ENCODE results near the gene SLC38A3. TPM values are rescaled to one million over a fixed set of nuclear protein-coding genes. Genes with fewer than 3 reads are reported as not detected.

The SLC38A3 gene
- total and polyA plus RNA-seq, 9 donors = 1.7 to 4.4 (median 2.4) TPM

GRCh38 chr3:50177346-50177745 is 27.7 kb upstream of the SLC38A3 start:
- 80% methylated on average over 2 of the region's 2 CpGs for WGBS (ENCODE audit: insufficient coverage)
- Histone ChIP-seq H3K9me3 (replicated peaks; ENCODE audit: control insufficient read depth, low read depth, low read length) (no peaks in the 10 kb centered on the region), H3K36me3 (ENCODE audit: control insufficient read depth, insufficient read depth, low read length) (peaks cover 16% of the 10 kb centered on the region), H3K27ac (ENCODE audit: low read length) (no peak overlapping the region), H3K27me3 (ENCODE audit: control insufficient read depth, insufficient read depth, low read length) (no peaks in the 10 kb centered on the region), H3K4me1 (ENCODE audit: control insufficient read depth, insufficient read depth, low read length) (peaks cover 20% of the 10 kb centered on the region), H3K4me3 (ENCODE audit: low read length) (no peak overlapping the region)
- peak; percentile 45 for DNase-seq

DNA sequence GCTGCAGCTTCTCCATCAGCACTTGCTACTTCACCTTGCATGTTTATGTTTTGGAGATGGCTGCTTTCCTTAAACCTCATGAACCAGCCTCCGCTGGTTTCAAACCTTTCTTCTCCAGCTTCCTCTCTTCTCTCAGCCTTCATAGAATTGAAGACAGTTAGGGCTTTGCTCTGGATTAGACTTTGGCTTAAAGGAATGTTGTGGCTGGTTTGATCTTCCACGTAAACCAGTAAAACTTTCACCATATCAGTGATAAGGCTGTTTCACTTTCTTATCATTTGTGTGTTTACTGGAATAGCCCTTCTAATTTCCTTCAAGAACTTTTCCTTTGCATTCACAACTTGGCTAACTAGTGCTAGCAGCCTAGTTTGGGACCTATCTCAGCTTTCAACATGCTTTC is 25.4 kb upstream of the SLC38A3 start:
- DNase-seq = no peak
- no peak overlapping the region for H3K4me3 ChIP-seq (ENCODE audit: low read length)
- peaks cover 10% of the 10 kb centered on the region for H3K4me1 ChIP-seq (ENCODE audit: control insufficient read depth, insufficient read depth, low read length)
- peaks cover 9% of the 10 kb centered on the region for H3K36me3 ChIP-seq (ENCODE audit: control insufficient read depth, insufficient read depth, low read length)
- no peak overlapping the region for H3K27ac ChIP-seq (ENCODE audit: low read length)
- no CpG with 5 or more reads among the region's 2 CpGs for WGBS (ENCODE audit: insufficient coverage)
- no peaks in the 10 kb centered on the region for H3K27me3 ChIP-seq (ENCODE audit: control insufficient read depth, insufficient read depth, low read length)
- H3K9me3 ChIP-seq (replicated peaks; ENCODE audit: control insufficient read depth, low read depth, low read length) = no peaks in the 10 kb centered on the region

- no peaks in the 10 kb centered on the region for H3K27me3 ChIP-seq (ENCODE audit: control insufficient read depth, insufficient read depth, low read length)
- no peak overlapping the region for H3K27ac ChIP-seq (ENCODE audit: low read length)
- WGBS (ENCODE audit: insufficient coverage) = 81% methylated on average over 4 of the region's 5 CpGs
- H3K9me3 ChIP-seq (replicated peaks; ENCODE audit: control insufficient read depth, low read depth, low read length) = no peaks in the 10 kb centered on the region
- peaks cover 17% of the 10 kb centered on the region for H3K36me3 ChIP-seq (ENCODE audit: control insufficient read depth, insufficient read depth, low read length)
- H3K4me3 ChIP-seq (ENCODE audit: low read length) = no peak overlapping the region
- no peak for DNase-seq
- peaks cover 6% of the 10 kb centered on the region for H3K4me1 ChIP-seq (ENCODE audit: control insufficient read depth, insufficient read depth, low read length)
These were observed 23.1 kb upstream of the SLC38A3 start for GRCh38 chr3:50181985-50182384.

GRCh38 chr3:50182533-50183099 is 22.5 kb upstream of the SLC38A3 start:
- H3K9me3 ChIP-seq (replicated peaks; ENCODE audit: control insufficient read depth, low read depth, low read length) = no peaks in the 10 kb centered on the region
- H3K4me1 ChIP-seq (ENCODE audit: control insufficient read depth, insufficient read depth, low read length) = no peaks in the 10 kb centered on the region
- WGBS (ENCODE audit: insufficient coverage) = 91% methylated on average over 23 of the region's 26 CpGs
- DNase-seq = no peak
- H3K27me3 ChIP-seq (ENCODE audit: control insufficient read depth, insufficient read depth, low read length) = no peaks in the 10 kb centered on the region
- H3K36me3 ChIP-seq (ENCODE audit: control insufficient read depth, insufficient read depth, low read length) = peaks cover 17% of the 10 kb centered on the region
- H3K27ac ChIP-seq (ENCODE audit: low read length) = no peak overlapping the region
- no peak overlapping the region for H3K4me3 ChIP-seq (ENCODE audit: low read length)

GRCh38 chr3:50183755-50184154 is 21.3 kb upstream of the SLC38A3 start:
- peaks cover 23% of the 10 kb centered on the region for H3K36me3 ChIP-seq (ENCODE audit: control insufficient read depth, insufficient read depth, low read length)
- no peak overlapping the region for H3K4me3 ChIP-seq (ENCODE audit: low read length)
- H3K9me3 ChIP-seq (replicated peaks; ENCODE audit: control insufficient read depth, low read depth, low read length) = no peaks in the 10 kb centered on the region
- DNase-seq = no peak
- H3K27me3 ChIP-seq (ENCODE audit: control insufficient read depth, insufficient read depth, low read length) = no peaks in the 10 kb centered on the region
- WGBS (ENCODE audit: insufficient coverage) = 85% methylated on average over 6 of the region's 6 CpGs
- H3K4me1 ChIP-seq (ENCODE audit: control insufficient read depth, insufficient read depth, low read length) = peaks cover 1% of the 10 kb centered on the region
- no peak overlapping the region for H3K27ac ChIP-seq (ENCODE audit: low read length)

DNA sequence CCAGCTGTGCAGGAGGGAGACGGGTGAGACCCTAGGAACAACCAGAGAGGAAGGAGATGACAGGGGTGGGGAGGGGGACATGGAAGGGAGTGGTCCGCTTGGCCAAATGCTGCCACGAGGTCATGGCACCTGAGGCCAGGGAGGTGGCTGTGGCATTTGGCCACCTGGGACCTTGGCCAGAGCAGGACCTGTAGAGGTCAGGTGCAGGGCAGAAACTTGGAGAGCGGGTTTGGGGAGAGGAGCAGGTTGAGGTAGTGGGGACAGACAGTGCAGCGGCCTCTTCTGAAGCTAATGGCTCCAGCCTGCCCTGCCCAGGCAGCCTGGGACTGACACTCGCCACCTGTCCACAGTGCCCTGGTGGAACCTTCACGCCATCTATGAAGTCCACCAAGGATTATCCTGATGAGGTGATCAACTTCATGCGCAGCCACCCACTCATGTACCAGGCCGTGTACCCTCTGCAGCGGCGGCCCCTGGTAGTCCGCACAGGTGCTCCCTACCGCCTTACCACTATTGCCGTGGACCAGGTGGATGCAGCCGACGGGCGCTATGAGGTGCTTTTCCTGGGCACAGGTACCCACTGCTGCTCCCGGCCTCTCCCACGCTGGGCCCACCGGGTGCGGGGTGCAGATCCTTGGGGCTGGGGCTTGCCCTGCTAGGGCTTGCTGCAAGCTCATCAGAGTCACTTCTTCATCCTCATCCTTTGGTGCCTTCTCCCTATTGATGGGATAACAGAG is 20.7 kb upstream of the SLC38A3 start:
- no peak overlapping the region for H3K4me3 ChIP-seq (ENCODE audit: low read length)
- DNase-seq = no peak
- H3K27ac ChIP-seq (ENCODE audit: low read length) = no peak overlapping the region
- no peaks in the 10 kb centered on the region for H3K27me3 ChIP-seq (ENCODE audit: control insufficient read depth, insufficient read depth, low read length)
- no peaks in the 10 kb centered on the region for H3K9me3 ChIP-seq (replicated peaks; ENCODE audit: control insufficient read depth, low read depth, low read length)
- peaks cover 23% of the 10 kb centered on the region for H3K36me3 ChIP-seq (ENCODE audit: control insufficient read depth, insufficient read depth, low read length)
- H3K4me1 ChIP-seq (ENCODE audit: control insufficient read depth, insufficient read depth, low read length) = peaks cover 6% of the 10 kb centered on the region
- 91% methylated on average over 20 of the region's 21 CpGs for WGBS (ENCODE audit: insufficient coverage)

- no CpG with 5 or more reads among the region's 4 CpGs for WGBS (ENCODE audit: insufficient coverage)
- peaks cover 23% of the 10 kb centered on the region for H3K36me3 ChIP-seq (ENCODE audit: control insufficient read depth, insufficient read depth, low read length)
- H3K9me3 ChIP-seq (replicated peaks; ENCODE audit: control insufficient read depth, low read depth, low read length) = no peaks in the 10 kb centered on the region
- H3K4me3 ChIP-seq (ENCODE audit: low read length) = no peak overlapping the region
- peaks cover 6% of the 10 kb centered on the region for H3K4me1 ChIP-seq (ENCODE audit: control insufficient read depth, insufficient read depth, low read length)
- H3K27ac ChIP-seq (ENCODE audit: low read length) = no peak overlapping the region
- no peak for DNase-seq
- no peaks in the 10 kb centered on the region for H3K27me3 ChIP-seq (ENCODE audit: control insufficient read depth, insufficient read depth, low read length)
These were observed 19.8 kb upstream of the SLC38A3 start for GRCh38 chr3:50185230-50185629.

- no peak overlapping the region for H3K27ac ChIP-seq (ENCODE audit: low read length)
- peaks cover 23% of the 10 kb centered on the region for H3K36me3 ChIP-seq (ENCODE audit: control insufficient read depth, insufficient read depth, low read length)
- H3K27me3 ChIP-seq (ENCODE audit: control insufficient read depth, insufficient read depth, low read length) = no peaks in the 10 kb centered on the region
- no peak overlapping the region for H3K4me3 ChIP-seq (ENCODE audit: low read length)
- H3K4me1 ChIP-seq (ENCODE audit: control insufficient read depth, insufficient read depth, low read length) = peaks cover 6% of the 10 kb centered on the region
- WGBS (ENCODE audit: insufficient coverage) = 90% methylated on average over 4 of the region's 10 CpGs
- DNase-seq = no peak
- H3K9me3 ChIP-seq (replicated peaks; ENCODE audit: control insufficient read depth, low read depth, low read length) = no peaks in the 10 kb centered on the region
These were observed 19.0 kb upstream of the SLC38A3 start for GRCh38 chr3:50186096-50186495.

- WGBS (ENCODE audit: insufficient coverage) = 77% methylated on average over 4 of the region's 19 CpGs
- peaks cover 7% of the 10 kb centered on the region for H3K4me1 ChIP-seq (ENCODE audit: control insufficient read depth, insufficient read depth, low read length)
- H3K27ac ChIP-seq (ENCODE audit: low read length) = no peak overlapping the region
- peaks cover 6% of the 10 kb centered on the region for H3K27me3 ChIP-seq (ENCODE audit: control insufficient read depth, insufficient read depth, low read length)
- DNase-seq = no peak
- H3K36me3 ChIP-seq (ENCODE audit: control insufficient read depth, insufficient read depth, low read length) = peaks cover 20% of the 10 kb centered on the region
- no peaks in the 10 kb centered on the region for H3K9me3 ChIP-seq (replicated peaks; ENCODE audit: control insufficient read depth, low read depth, low read length)
- H3K4me3 ChIP-seq (ENCODE audit: low read length) = no peak overlapping the region
These were observed 17.3 kb upstream of the SLC38A3 start for GRCh38 chr3:50187750-50188149.

DNA sequence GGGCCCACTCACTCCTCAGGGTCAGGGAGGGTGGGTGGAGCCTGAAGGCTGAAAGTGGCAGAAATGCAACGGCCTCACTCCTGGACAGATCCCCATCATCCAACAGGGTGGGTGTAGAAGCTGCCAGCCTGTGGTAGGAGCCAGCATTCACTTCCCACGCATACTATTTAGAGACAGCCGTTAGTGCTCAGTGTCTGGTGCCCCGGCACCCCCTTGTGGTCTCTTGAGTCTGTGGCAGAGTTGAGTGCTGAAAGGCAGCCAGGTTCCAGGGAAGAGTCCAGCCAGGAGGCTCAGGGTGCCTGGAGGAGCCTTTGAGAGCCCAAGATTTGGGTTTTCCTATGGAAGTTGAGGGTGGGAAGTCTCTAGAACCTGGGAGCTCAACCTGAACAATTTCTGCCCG is 15.8 kb upstream of the SLC38A3 start:
- peaks cover 20% of the 10 kb centered on the region for H3K4me1 ChIP-seq (ENCODE audit: control insufficient read depth, insufficient read depth, low read length)
- WGBS (ENCODE audit: insufficient coverage) = 28% methylated on average over 2 of the region's 5 CpGs
- DNase-seq = peak; percentile 89
- no peaks in the 10 kb centered on the region for H3K9me3 ChIP-seq (replicated peaks; ENCODE audit: control insufficient read depth, low read depth, low read length)
- H3K36me3 ChIP-seq (ENCODE audit: control insufficient read depth, insufficient read depth, low read length) = peaks cover 17% of the 10 kb centered on the region
- no peak overlapping the region for H3K27ac ChIP-seq (ENCODE audit: low read length)
- H3K27me3 ChIP-seq (ENCODE audit: control insufficient read depth, insufficient read depth, low read length) = peaks cover 22% of the 10 kb centered on the region
- H3K4me3 ChIP-seq (ENCODE audit: low read length) = no peak overlapping the region

Measured in muscle of leg (tissue), 11 donors.